ENCODE results near the gene PCP4. TPM values are rescaled to one million over a fixed set of nuclear protein-coding genes. Genes with fewer than 3 reads are reported as not detected.

The PCP4 gene
- polyA plus RNA-seq, 1 donor = 0.78 TPM

- no peak for DNase-seq (ENCODE audit: low read depth)
These were observed 105.9 kb downstream of the PCP4 start for GRCh38 chr21:39972976-39973770.

- DNase-seq (ENCODE audit: low read depth) = no peak
These were observed 109.6 kb downstream of the PCP4 start for GRCh38 chr21:39976800-39977199.

Other genes with a start within 250 kb of the PCP4 start
- 1.5 TPM for gene IGSF5, start 122.3 kb upstream of the PCP4 start, polyA plus RNA-seq (ENCODE audit: insufficient read length)

All from forelimb muscle (tissue), 1 donor.